ENCODE measurements around the gene RERG. TPM values are rescaled to one million over a fixed set of nuclear protein-coding genes. Genes with fewer than 3 reads are reported as not detected.

RERG gene
- total and polyA plus RNA-seq, 4 donors, result 1.0 to 1.4 (median 1.1) TPM

DNA sequence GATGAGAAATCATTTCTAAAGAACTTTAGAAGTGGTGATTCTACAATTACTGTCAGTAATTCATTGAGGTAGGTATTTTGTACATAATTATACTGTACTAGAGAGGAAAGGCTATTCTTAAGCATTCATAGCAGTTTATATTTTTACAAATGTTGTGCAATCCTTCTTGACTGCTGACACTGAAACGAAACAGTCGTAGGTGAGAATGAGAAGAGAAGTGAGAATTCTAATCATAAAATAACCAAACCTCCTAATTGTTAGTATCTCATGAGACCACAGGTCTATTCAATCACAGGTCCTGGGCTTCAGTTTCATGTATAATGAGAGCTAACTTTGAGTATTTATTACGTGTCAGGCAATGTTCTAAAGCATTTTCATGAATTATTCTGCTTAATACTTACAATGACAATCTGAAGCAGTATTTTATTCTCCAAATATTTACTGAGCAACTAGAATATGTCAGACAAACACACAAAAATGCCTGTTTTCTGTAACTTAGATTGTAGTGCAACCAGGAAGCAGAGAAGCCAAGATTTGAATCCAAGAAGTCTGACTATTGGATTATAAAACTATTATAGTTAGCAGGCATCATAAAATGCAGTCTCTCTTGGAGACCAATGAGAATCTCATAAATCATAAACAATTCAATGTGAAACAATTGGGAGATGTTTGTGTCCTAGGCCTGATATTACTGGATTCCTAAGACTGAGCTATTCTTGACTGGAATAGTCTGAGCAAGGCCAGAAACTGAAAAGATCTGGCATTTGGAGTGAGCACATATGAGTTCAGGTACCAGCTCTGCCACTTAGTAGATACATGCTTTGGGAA lies 24.3 kb downstream of the RERG start:
- Histone ChIP-seq H3K4me3 (ENCODE audit: low read depth in 1 of 3, low read length in 3 of 3) (no peak overlapping the region), H3K27me3 (ENCODE audit: control insufficient read depth in 4 of 4, insufficient read depth in 4 of 4, low read length in 3 of 4) (no peaks in the 10 kb centered on the region), H3K9ac (ENCODE audit: low read depth in 1 of 2, low read length in 2 of 2) (no peak overlapping the region), H3K36me3 (ENCODE audit: control insufficient read depth in 4 of 4, insufficient read depth in 3 of 4, low read depth in 1 of 4, low read length in 3 of 4) (no peaks in the 10 kb centered on the region), H3K27ac (ENCODE audit: low read depth in 1 of 2, low read length in 2 of 2) (no peak overlapping the region), H3K4me1 (ENCODE audit: control insufficient read depth in 4 of 4, insufficient read depth in 4 of 4, low read length in 3 of 4) (no peaks in the 10 kb centered on the region), H3K9me3 (ENCODE audit: control insufficient read depth in 4 of 4, low read length in 3 of 4) (no peaks in the 10 kb centered on the region)
- DNase-seq (ENCODE audit: low spot score), result no peak
- 75% methylated on average over 3 of the region's 3 CpGs for WGBS
- TF ChIP-seq FOXA2 (IDR thresholded peaks at IDR 0.05), result no peak
- no peak for TF ChIP-seq TAF1 (conservative IDR thresholded peaks at IDR 0.05)
- no peak for TF ChIP-seq EGR1 (IDR thresholded peaks at IDR 0.05; ENCODE audit: low read depth in 2 of 2)
- TF ChIP-seq CTCF (IDR thresholded peaks at IDR 0.05; ENCODE audit: low read depth, low read length, missing input control), result no peak
- TF ChIP-seq, protein P1, sequence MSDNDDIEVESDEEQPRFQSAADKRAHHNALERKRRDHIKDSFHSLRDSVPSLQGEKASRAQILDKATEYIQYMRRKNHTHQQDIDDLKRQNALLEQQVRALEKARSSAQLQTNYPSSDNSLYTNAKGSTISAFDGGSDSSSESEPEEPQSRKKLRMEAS (IDR thresholded peaks at IDR 0.05), result no peak
- no peak for TF ChIP-seq HNF4G (IDR thresholded peaks at IDR 0.05)
- no peak for TF ChIP-seq FOXA1 (IDR thresholded peaks at IDR 0.05)
- TF ChIP-seq RXRA (IDR thresholded peaks at IDR 0.05), result no peak

GRCh38 chr12:15196221-15196620 lies 25.0 kb downstream of the RERG start:
- no peaks in the 10 kb centered on the region for H3K9me3 ChIP-seq (ENCODE audit: control insufficient read depth in 4 of 4, low read length in 3 of 4)
- TF ChIP-seq RAD21 (IDR thresholded peaks at IDR 0.05) (no peak), HNF4G (IDR thresholded peaks at IDR 0.05) (no peak), JUND (IDR thresholded peaks at IDR 0.05) (no peak), TAF1 (conservative IDR thresholded peaks at IDR 0.05) (no peak), HNF4A (conservative IDR thresholded peaks at IDR 0.05) (no peak)
- H3K36me3 ChIP-seq (ENCODE audit: control insufficient read depth in 4 of 4, insufficient read depth in 3 of 4, low read depth in 1 of 4, low read length in 3 of 4), result no peaks in the 10 kb centered on the region
- H3K27me3 ChIP-seq (ENCODE audit: control insufficient read depth in 4 of 4, insufficient read depth in 4 of 4, low read length in 3 of 4), result no peaks in the 10 kb centered on the region
- H3K9ac ChIP-seq (ENCODE audit: low read depth in 1 of 2, low read length in 2 of 2), result no peak overlapping the region
- H3K4me3 ChIP-seq (ENCODE audit: low read depth in 1 of 3, low read length in 3 of 3), result no peak overlapping the region
- H3K27ac ChIP-seq (ENCODE audit: low read depth in 1 of 2, low read length in 2 of 2), result no peak overlapping the region
- no peak for DNase-seq (ENCODE audit: low spot score)
- H3K4me1 ChIP-seq (ENCODE audit: control insufficient read depth in 4 of 4, insufficient read depth in 4 of 4, low read length in 3 of 4), result no peaks in the 10 kb centered on the region
- 81% methylated on average over 3 of the region's 3 CpGs for WGBS

- Histone ChIP-seq H3K4me1 (ENCODE audit: control insufficient read depth in 4 of 4, insufficient read depth in 4 of 4, low read length in 3 of 4) (no peaks in the 10 kb centered on the region), H3K9me3 (ENCODE audit: control insufficient read depth in 4 of 4, low read length in 3 of 4) (no peaks in the 10 kb centered on the region), H3K4me3 (ENCODE audit: low read depth in 1 of 3, low read length in 3 of 3) (no peak overlapping the region), H3K9ac (ENCODE audit: low read depth in 1 of 2, low read length in 2 of 2) (no peak overlapping the region), H3K36me3 (ENCODE audit: control insufficient read depth in 4 of 4, insufficient read depth in 3 of 4, low read depth in 1 of 4, low read length in 3 of 4) (no peaks in the 10 kb centered on the region), H3K27ac (ENCODE audit: low read depth in 1 of 2, low read length in 2 of 2) (no peak overlapping the region), H3K27me3 (ENCODE audit: control insufficient read depth in 4 of 4, insufficient read depth in 4 of 4, low read length in 3 of 4) (no peaks in the 10 kb centered on the region)
- WGBS, result 59% methylated on average over 6 of the region's 6 CpGs
- no peak for TF ChIP-seq RAD21 (IDR thresholded peaks at IDR 0.05)
- TF ChIP-seq ATF3 (IDR thresholded peaks at IDR 0.05), result no peak
- no peak for TF ChIP-seq JUND (IDR thresholded peaks at IDR 0.05)
- no peak for DNase-seq (ENCODE audit: low spot score)
Measured at GRCh38 chr12:15194456-15195368, 26.5 kb downstream of the RERG start.
